OCI-LY7 (cell line): ENCODE measurements around the gene VWA5B1. TPM values are rescaled to one million over a fixed set of nuclear protein-coding genes. Genes with fewer than 3 reads are reported as not detected.

ENCODE experiments used
- BruUV-seq: library from RNA; stranded (reverse); fragments of 400-500 nt; replicated peaks from 2 replicates; lab custom pipeline; 2021; lab: Mats Ljungman, UMichigan
- CTCF ChIA-PET: fragments of 300-600 bp; sonication (Branson Sonifier 250); formaldehyde crosslinking; loops from one replicate; lab custom pipeline; 2022; ENCODE audit warnings: antibody characterized with exemption; ENCODE audit not compliant: unreplicated experiment; lab: Charles Lee
- POLR2A ChIA-PET: fragments of 300-600 bp; sonication (Branson Sonifier 250); formaldehyde crosslinking; loops from one replicate; lab custom pipeline; 2022; ENCODE audit warnings: antibody characterized with exemption; lab: Charles Lee
- DNase-seq: peaks from one replicate; pipeline ENCODE4 v3.0.0-alpha.2; 2015; ENCODE audit warnings: low spot score
- H2AFZ ChIP-seq: fragments of 200-600 bp; sonication (generic), shearing (Covaris generic); 2 replicates; pipeline ENCODE4 v1.6.1; 2014; ENCODE audit warnings: mild to moderate bottlenecking, antibody characterized with exemption, low read length, moderate library complexity
- H3K27ac ChIP-seq: fragments of 200-600 bp; sonication (generic); 2 replicates; pipeline ENCODE4 v1.5.1; 2014; ENCODE audit warnings: mixed run types, low read depth, mild to moderate bottlenecking, moderate library complexity, low read length, inconsistent platforms; ENCODE audit not compliant: poor library complexity, severe bottlenecking
- H3K36me3 ChIP-seq: fragments of 200-600 bp; sonication (generic); 2 replicates; pipeline ENCODE4 v1.6.1; 2014; ENCODE audit warnings: mild to moderate bottlenecking, antibody characterized with exemption, low read length, moderate library complexity, mixed read lengths; ENCODE audit not compliant: insufficient read depth
- H3K4me1 ChIP-seq: fragments of 200-600 bp; sonication (generic); 2 replicates; pipeline ENCODE4 v1.5.1; 2014; ENCODE audit warnings: mild to moderate bottlenecking, low read length; ENCODE audit not compliant: insufficient read depth, poor library complexity, severe bottlenecking
- H3K4me2 ChIP-seq: fragments of 200-600 bp; sonication (generic); 2 replicates; pipeline ENCODE4 v1.6.1; 2014; ENCODE audit warnings: mild to moderate bottlenecking, low read length
- H3K4me3 ChIP-seq: fragments of 200-600 bp; sonication (generic); 2 replicates; pipeline ENCODE4 v1.5.1; 2014; ENCODE audit warnings: mild to moderate bottlenecking, low read depth, low read length; ENCODE audit not compliant: poor library complexity, severe bottlenecking
- H3K79me2 ChIP-seq: fragments of 200-600 bp; sonication (generic); 2 replicates; pipeline ENCODE4 v1.6.1; 2016; ENCODE audit warnings: low read depth, mild to moderate bottlenecking, low read length, moderate library complexity, mixed read lengths; ENCODE audit not compliant: insufficient read depth
- H3K9me2 ChIP-seq: fragments of 200-600 bp; sonication (generic); 2 replicates; pipeline ENCODE4 v1.6.1; 2016; ENCODE audit warnings: mild to moderate bottlenecking, low read length, mixed read lengths; ENCODE audit not compliant: insufficient read depth
- H3K9me3 ChIP-seq: fragments of 200-600 bp; sonication (generic); 2 replicates; pipeline ENCODE4 v1.6.1; 2014; ENCODE audit warnings: mild to moderate bottlenecking, mixed run types, low read length, mixed read lengths
- H4K20me1 ChIP-seq: fragments of 200-600 bp; sonication (generic); 2 replicates; pipeline ENCODE4 v1.6.1; 2014; ENCODE audit warnings: mild to moderate bottlenecking, antibody characterized with exemption, low read length, moderate library complexity, mixed read lengths; ENCODE audit not compliant: insufficient read depth
- CTCF ChIP-seq: fragments of 200-600 bp; sonication (generic); conservative IDR thresholded peaks from 2 replicates; pipeline ENCODE4 v1.5.1; 2014; ENCODE audit warnings: mild to moderate bottlenecking, antibody characterized with exemption, low read length, moderate library complexity, mixed read lengths
- EZH2phosphoT487 ChIP-seq: fragments of 200-600 bp; sonication (generic); IDR thresholded peaks from 2 replicates; pipeline ENCODE4 v1.6.1; 2018; ENCODE audit warnings: low read depth, borderline replicate concordance, mild to moderate bottlenecking, mixed run types, antibody characterized with exemption, low read length, moderate library complexity, mixed read lengths
- intact Hi-C: fragments of 100-400 bp; cut with micrococcal nuclease; formaldehyde crosslinking; loops from one replicate; pipeline ENCODE4 v1.10.0; 2022; ENCODE audit not compliant: unreplicated experiment
- total RNA-seq, 2 experiments: library from RNA; depleted of rRNA in 1 of 2; stranded (reverse); fragments of >200 nt in 1 of 2; shearing (Covaris generic) in 1 of 2; gene quantifications; 2 replicates each; pipeline ENCODE4 v1.2.3, GENCODE V29; 2014 to 2022

VWA5B1 gene
- total RNA-seq, 2 experiments from 2014 or later = 0.19 to 0.25 TPM

DNA sequence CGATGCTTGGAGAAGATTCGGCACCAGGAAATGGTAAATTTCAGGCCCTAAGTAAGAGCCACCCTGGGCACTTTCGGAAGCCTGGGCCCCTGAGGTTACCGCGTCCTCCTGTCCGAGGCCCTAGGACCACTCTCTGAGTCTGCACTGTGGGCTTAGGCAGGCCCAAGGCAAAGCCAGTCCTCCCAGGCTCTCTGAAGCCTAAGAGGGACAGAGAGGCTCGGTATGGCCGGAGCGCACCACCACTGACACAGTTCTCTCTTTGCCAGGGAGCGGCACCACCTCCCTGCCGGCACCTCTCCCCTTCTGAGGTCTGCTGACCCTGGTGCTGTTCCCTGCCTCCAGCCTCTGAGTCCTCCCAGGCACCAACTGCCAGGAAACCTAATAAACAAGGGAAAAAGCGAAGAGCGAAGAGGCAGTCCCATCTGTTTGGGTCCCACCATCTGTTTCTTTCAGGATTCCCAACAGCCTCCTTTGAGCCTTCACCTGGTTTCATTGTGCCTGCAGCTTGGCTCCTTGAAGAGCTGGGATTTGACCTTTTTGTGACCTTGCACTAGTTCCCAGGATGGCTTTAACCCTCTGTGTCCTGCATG lies 57.7 kb downstream of the VWA5B1 start:
- no peak overlapping the region for H3K27ac ChIP-seq
- H3K36me3 ChIP-seq = no peaks in the 10 kb centered on the region
- H4K20me1 ChIP-seq = no peaks in the 10 kb centered on the region
- ChIA-PET POLR2A (interaction anchor here (0.5 kb wide), 1 partner anchor 74 kb away, joined by 3 read pairs; no protein-coding TSS in a partner anchor), CTCF (no interaction called here)
- no peak overlapping the region for H3K4me3 ChIP-seq
- H3K79me2 ChIP-seq = no peaks in the 10 kb centered on the region
- H2AFZ ChIP-seq = no peak overlapping the region
- no peaks in the 10 kb centered on the region for H3K9me2 ChIP-seq
- TF ChIP-seq EZH2phosphoT487 (no peak), CTCF (no peak)
- H3K4me1 ChIP-seq = peaks cover 17% of the 10 kb centered on the region
- no peak overlapping the region for H3K4me2 ChIP-seq
- intact Hi-C loops = no loop called here
- H3K9me3 ChIP-seq = peaks cover 12% of the 10 kb centered on the region; the same call in 1 of the 2 replicates
- no TSS peak for BruUV-seq
- no peak for DNase-seq

DNA sequence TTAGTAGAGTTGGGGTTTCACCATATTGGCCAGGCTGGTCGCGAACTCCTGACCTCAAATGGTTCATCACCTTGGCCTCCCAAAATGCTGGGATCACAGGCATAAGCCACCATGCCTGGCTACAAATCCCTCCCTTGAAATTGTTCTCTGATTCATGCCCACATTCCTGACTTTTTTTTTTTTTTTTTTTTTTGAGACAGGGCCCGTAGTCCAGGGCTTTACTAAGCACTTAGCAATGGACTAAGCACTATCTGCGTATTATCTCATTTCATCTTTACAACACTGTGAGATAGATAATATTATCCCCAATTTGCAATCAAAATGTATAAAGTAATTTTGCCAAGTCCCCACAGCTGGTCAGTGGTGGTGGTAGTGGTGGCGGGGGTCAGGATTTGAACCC lies 58.9 kb downstream of the VWA5B1 start:
- no peak overlapping the region for H3K4me3 ChIP-seq
- H3K4me1 ChIP-seq = peaks cover 9% of the 10 kb centered on the region
- intact Hi-C loops = no loop called here
- H3K27ac ChIP-seq = no peak overlapping the region
- H3K36me3 ChIP-seq = no peaks in the 10 kb centered on the region
- TF ChIP-seq EZH2phosphoT487 = no peak
- TF ChIP-seq CTCF = no peak
- H3K9me3 ChIP-seq = peaks cover 12% of the 10 kb centered on the region; the same call in 1 of the 2 replicates
- BruUV-seq = no TSS peak
- ChIA-PET CTCF (no interaction called here), POLR2A (no interaction called here)
- no peaks in the 10 kb centered on the region for H4K20me1 ChIP-seq
- H2AFZ ChIP-seq = no peak overlapping the region
- no peak for DNase-seq
- no peaks in the 10 kb centered on the region for H3K9me2 ChIP-seq
- H3K79me2 ChIP-seq = no peaks in the 10 kb centered on the region
- no peak overlapping the region for H3K4me2 ChIP-seq

DNA sequence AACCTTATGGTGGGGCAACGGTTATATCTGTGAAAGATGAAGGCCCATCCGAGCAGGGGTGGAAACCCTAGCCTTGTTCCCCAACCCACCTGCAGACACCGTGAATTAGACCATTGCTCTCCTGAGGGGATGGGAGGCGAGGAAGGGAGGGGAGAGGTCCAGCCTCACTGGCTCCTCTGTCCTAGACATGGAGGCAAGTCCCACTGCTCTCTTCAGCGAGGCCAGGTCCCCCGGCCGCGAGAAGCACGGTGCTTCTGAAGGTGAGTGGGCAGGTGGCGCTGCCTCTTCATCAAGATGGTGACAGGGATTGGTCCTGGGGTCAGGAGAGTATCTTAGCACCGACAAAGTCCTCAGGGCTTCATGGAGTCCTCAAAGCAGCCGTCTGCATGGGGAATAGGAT lies 59.3 kb downstream of the VWA5B1 start:
- H4K20me1 ChIP-seq = no peaks in the 10 kb centered on the region
- H3K36me3 ChIP-seq = no peaks in the 10 kb centered on the region
- ChIA-PET CTCF (no interaction called here), POLR2A (no interaction called here)
- H3K27ac ChIP-seq = no peak overlapping the region
- H3K4me3 ChIP-seq = no peak overlapping the region
- no peaks in the 10 kb centered on the region for H3K79me2 ChIP-seq
- H3K4me1 ChIP-seq = peaks cover 9% of the 10 kb centered on the region
- H2AFZ ChIP-seq = no peak overlapping the region
- intact Hi-C loops = no loop called here
- no peak for TF ChIP-seq EZH2phosphoT487
- no peak for TF ChIP-seq CTCF
- H3K9me2 ChIP-seq = no peaks in the 10 kb centered on the region
- no peak for DNase-seq
- no TSS peak for BruUV-seq
- peaks cover 12% of the 10 kb centered on the region; the same call in 1 of the 2 replicates for H3K9me3 ChIP-seq
- no peak overlapping the region for H3K4me2 ChIP-seq
